Camera-type eye (tissue), 1 donor: ENCODE data around the gene THAP10. TPM values are rescaled to one million over a fixed set of nuclear protein-coding genes. Genes with fewer than 3 reads are reported as not detected.

Source experiments
- total RNA-seq: library from RNA; depleted of rRNA; stranded (reverse); fragments of >200 nt; gene quantifications from one replicate; pipeline ENCODE4 v1.2.3, GENCODE V29; 2014

Gene THAP10
- total RNA-seq, result 5.7 TPM

GRCh38 chr15:70892002-70892911 lies at the start of gene THAP10, which contains the start of gene LRRC49:
Gene THAP10, minus strand, starts transcription at chr15:70892433. Its CDS starts 161 bp downstream, at chr15:70892272.
Gene LRRC49, plus strand, starts transcription at chr15:70892826. Its CDS starts 69 bp downstream, at chr15:70892895.

GRCh38 chr15:70853973-70854665 lies 38.1 kb downstream of the THAP10 start, which contains the start of gene LARP6:
Gene LARP6, minus strand, starts transcription at chr15:70854157. Its CDS starts 69 bp downstream, at chr15:70854088.

Other genes starting within 250 kb of the THAP10 start
- gene UACA, start 128.9 kb downstream of the THAP10 start, total RNA-seq, result 126 TPM
- 8.9 TPM for gene LARP6, start 38.3 kb downstream of the THAP10 start, total RNA-seq
- gene LRRC49, start 393 bp upstream of the THAP10 start, total RNA-seq, result 63.4 TPM
- 85.5 TPM for gene THSD4, start 223.0 kb upstream of the THAP10 start, total RNA-seq